ENCODE results near the gene SIRT1. TPM values are rescaled to one million over a fixed set of nuclear protein-coding genes. Genes with fewer than 3 reads are reported as not detected.

Gene SIRT1
- total and polyA plus RNA-seq, 9 of the 15 experiments (the other 6 are each of a cell fraction or from before 2014, with no cell fraction given) = 7.8 to 25.8 (median 19.1) TPM

- TF ChIP-seq MYC (IDR thresholded peaks at IDR 0.05; ENCODE audit: low read depth, low read length) (no peak), MYC (CRISPR knock-in tag; IDR thresholded peaks at IDR 0.05; ENCODE audit: borderline replicate concordance, low read depth) (no peak), HMGN3 (IDR thresholded peaks at IDR 0.05; ENCODE audit: borderline replicate concordance, extremely low read depth, insufficient read length, low read depth, low read length) (peak; percentile 64), POLR2G (IDR thresholded peaks at IDR 0.05; ENCODE audit: low read depth, low read length) (peak; percentile 82), NRF1 (conservative IDR thresholded peaks at IDR 0.05 in 1 of 2, IDR thresholded peaks at IDR 0.05 in 1 of 2) (peak; percentile 95), FOSL1 (tag; conservative IDR thresholded peaks at IDR 0.05) (no peak; the same call in none of the 2 replicates), MNT (conservative IDR thresholded peaks at IDR 0.05) (peak in 1 of 2 experiments; percentile 13; a peak in 1 of 4 replicates), CTBP1 (IDR thresholded peaks at IDR 0.05; ENCODE audit: borderline replicate concordance) (peak; percentile 46), GATA2 (CRISPR knock-in tag; IDR thresholded peaks at IDR 0.05) (no peak), SMARCE1 (IDR thresholded peaks at IDR 0.05) (peak; percentile 49; the same call in 1 of the 2 replicates), PHF8 (IDR thresholded peaks at IDR 0.05; ENCODE audit: borderline replicate concordance, low read length) (peak; percentile 64), E2F8 (IDR thresholded peaks at IDR 0.05; ENCODE audit: low read depth, partially characterized antibody) (no peak), ZNF316 (IDR thresholded peaks at IDR 0.05) (no peak), SPI1 (IDR thresholded peaks at IDR 0.05; ENCODE audit: borderline replicate concordance, low read depth, low read length) (0 out of 2 replicates have a peak, but pooled peaks have one; percentile 15), MYBL2 (IDR thresholded peaks at IDR 0.05; ENCODE audit: low read depth) (no peak), MYBL2 (CRISPR knock-in tag; IDR thresholded peaks at IDR 0.05; ENCODE audit: borderline replicate concordance) (no peak), ZNF239 (CRISPR knock-in tag; IDR thresholded peaks at IDR 0.05) (no peak), ZNF174 (CRISPR knock-in tag; IDR thresholded peaks at IDR 0.05) (no peak), GTF2F1 (IDR thresholded peaks at IDR 0.05; ENCODE audit: low read depth, low read length) (no peak), SMAD1 (IDR thresholded peaks at IDR 0.05; ENCODE audit: low read depth, low read length, partially characterized antibody) (peak; percentile 0), ZNF277 (CRISPR knock-in tag; IDR thresholded peaks at IDR 0.05; ENCODE audit: borderline replicate concordance) (no peak)
Measured at GRCh38 chr10:67884842-67885670, 600 bp downstream of the SIRT1 start (continued).

All from K562 (cell line).